ENCODE results near the gene IL24. TPM values are rescaled to one million over a fixed set of nuclear protein-coding genes. Genes with fewer than 3 reads are reported as not detected.

The IL24 gene
- polyA plus RNA-seq, 1 donor from 2014 or later = 43.5 TPM

DNA sequence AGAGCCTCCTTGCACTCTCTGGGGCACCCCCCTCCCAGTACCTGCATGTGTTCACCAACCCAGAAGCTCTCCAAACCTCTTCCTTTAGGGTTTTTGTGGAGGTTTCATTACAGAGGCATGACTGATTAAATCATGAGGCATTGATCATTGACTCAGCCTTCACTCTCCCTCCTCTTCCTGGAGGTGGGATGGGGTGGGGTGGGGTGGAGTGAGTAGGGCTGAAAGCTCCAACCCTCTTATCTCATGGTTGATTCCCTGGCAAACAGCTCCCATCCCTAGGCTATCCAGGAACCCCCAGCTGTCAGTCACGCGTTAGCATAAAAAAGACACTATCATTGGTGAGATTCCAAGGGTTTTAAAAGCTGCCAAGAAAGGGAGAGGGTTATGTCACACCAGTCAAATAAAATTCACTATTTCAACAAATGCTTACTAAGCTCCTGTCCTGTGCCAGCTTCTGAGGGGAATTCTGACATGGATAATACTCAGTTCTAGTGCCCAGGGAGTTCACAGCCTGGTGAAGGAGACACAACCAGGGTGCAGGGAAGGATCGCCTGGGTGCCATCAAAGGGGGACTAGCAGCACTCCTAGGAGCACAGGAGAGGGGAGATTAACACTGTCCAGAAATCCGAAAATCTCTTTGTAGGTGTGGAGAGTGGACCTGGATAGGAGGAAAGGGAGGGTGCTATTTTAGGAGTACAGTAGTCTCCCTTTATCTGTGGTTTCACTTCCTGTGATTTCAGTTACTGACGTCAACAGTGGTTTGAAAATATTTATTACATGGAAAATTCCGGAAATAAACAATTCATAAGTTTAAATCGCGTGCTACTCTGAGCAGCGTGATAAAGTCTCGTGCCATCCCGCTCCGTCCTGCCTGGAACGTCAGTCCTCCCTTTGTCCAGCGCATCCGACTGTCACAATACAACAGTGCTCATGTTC lies 6.8 kb upstream of the IL24 start:
- no peak overlapping the region for H3K27ac Mint-ChIP-seq
- peaks cover 4 to 11% (median 8%) of the 10 kb centered on the region in 3 donors for H3K4me1 Mint-ChIP-seq
- peaks cover 5% of the 10 kb centered on the region for H3K27me3 Mint-ChIP-seq

DNA sequence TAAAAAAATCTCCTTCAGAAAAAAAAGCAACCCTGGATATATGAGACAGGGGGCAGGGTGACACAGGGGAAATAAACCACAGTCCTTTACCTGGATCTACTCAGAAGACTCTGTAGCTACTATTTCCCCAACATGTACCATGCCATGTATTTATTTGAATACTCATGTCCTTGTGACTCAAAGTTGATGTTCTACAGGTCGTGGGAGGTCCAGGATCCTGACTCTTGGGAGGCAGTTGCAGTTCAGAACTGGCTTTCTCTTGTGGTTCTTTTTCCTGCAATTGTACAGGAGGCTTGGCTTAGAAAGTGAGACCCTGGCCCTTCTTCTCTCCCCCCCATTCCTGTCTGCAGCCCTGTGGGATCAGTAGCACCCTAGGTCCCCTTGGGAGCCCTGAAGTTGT lies 5.8 kb upstream of the IL24 start:
- Mint-ChIP-seq H3K9me3 (no peaks in the 10 kb centered on the region), H3K27ac (no peak overlapping the region), H3K4me3 (no peak overlapping the region), H3K27me3 (peaks cover 4% of the 10 kb centered on the region), H3K36me3 (peaks cover 5% of the 10 kb centered on the region), H3K4me1 (peaks cover 4 to 11% (median 8%) of the 10 kb centered on the region in 3 donors)

More for the DNA sequence above, 6.8 kb upstream of the IL24 start:
- H3K9me3 Mint-ChIP-seq = no peaks in the 10 kb centered on the region
- no peak overlapping the region for H3K4me3 Mint-ChIP-seq
- peaks cover 8% of the 10 kb centered on the region for H3K36me3 Mint-ChIP-seq

DNA sequence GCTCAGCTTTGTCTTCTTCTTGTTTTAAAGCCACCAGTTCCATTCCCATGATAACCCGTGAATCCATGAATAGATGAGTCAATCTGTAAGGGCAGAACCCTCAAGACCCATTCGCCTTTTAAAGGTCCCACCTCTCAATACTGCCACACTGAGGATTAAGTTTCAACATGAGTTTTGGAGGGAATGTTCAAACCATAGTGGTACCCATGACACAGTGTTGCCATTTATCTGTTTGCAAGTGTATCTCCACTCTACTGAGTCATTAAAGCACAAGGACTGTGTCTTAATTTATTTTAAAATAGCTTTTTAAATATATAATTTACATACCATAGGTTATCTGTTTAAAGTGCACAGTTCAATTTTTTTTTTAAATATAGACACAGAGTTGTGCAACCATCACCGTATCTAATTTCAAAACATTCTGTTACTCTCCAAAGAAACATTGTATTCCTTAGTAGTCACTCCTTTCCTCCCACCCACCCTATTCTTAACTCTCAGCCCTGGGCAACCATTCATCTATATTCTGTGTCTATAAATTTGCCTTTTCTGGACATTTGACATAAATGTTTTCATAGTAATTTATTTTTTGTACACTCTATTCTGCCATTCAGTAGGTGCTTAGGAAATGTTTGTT lies 4.8 kb upstream of the IL24 start:
- no peaks in the 10 kb centered on the region for H3K9me3 Mint-ChIP-seq
- peaks cover 4 to 11% (median 8%) of the 10 kb centered on the region in 3 donors for H3K4me1 Mint-ChIP-seq
- peaks cover 5% of the 10 kb centered on the region for H3K36me3 Mint-ChIP-seq
- no peak overlapping the region for H3K4me3 Mint-ChIP-seq
- peaks cover 4% of the 10 kb centered on the region for H3K27me3 Mint-ChIP-seq
- no peak overlapping the region for H3K27ac Mint-ChIP-seq

DNA sequence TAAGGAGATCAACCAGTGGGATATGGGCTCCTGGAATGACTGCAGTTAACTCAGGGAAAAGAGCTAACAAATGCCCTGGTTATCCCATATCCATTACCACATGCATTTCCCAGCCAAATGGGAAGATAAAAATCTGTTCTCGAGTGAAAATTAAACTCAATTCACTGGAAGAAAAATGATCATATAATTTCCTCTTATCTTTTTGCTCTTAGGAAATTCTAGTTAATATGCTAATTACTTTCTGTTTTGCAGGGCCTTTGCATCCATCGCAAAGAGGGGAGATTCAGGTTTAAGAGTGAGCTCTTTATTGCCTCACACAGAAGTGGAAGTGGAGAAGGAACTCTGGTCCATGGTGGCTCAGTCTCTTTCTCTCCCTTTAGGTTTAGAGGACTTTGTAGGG lies 3.9 kb upstream of the IL24 start:
- H3K27ac Mint-ChIP-seq = no peak overlapping the region

GRCh38 chr1:206895325-206895724 lies 1.9 kb upstream of the IL24 start:
- Mint-ChIP-seq H3K27me3 (peaks cover 4% of the 10 kb centered on the region), H3K9me3 (no peaks in the 10 kb centered on the region), H3K36me3 (no peaks in the 10 kb centered on the region), H3K4me3 (no peak overlapping the region), H3K4me1 (peaks cover 10 to 13% (median 11%) of the 10 kb centered on the region in 3 donors), H3K27ac (no peak overlapping the region)

More for the DNA sequence above, 3.9 kb upstream of the IL24 start:
- Mint-ChIP-seq H3K4me1 (peaks cover 4 to 11% (median 8%) of the 10 kb centered on the region in 3 donors), H3K4me3 (no peak overlapping the region), H3K36me3 (peaks cover 2% of the 10 kb centered on the region), H3K9me3 (no peaks in the 10 kb centered on the region), H3K27me3 (peaks cover 4% of the 10 kb centered on the region)

GRCh38 chr1:206895837-206896242 lies 1.4 kb upstream of the IL24 start:
- H3K27me3 Mint-ChIP-seq = peaks cover 3% of the 10 kb centered on the region
- H3K4me1 Mint-ChIP-seq = peaks cover 10 to 15% (median 11%) of the 10 kb centered on the region in 3 donors
- no peaks in the 10 kb centered on the region for H3K9me3 Mint-ChIP-seq
- peak overlapping the region in 1 of 3 donors; percentile 48 for H3K27ac Mint-ChIP-seq
- no peaks in the 10 kb centered on the region for H3K36me3 Mint-ChIP-seq
- no peak overlapping the region for H3K4me3 Mint-ChIP-seq

DNA sequence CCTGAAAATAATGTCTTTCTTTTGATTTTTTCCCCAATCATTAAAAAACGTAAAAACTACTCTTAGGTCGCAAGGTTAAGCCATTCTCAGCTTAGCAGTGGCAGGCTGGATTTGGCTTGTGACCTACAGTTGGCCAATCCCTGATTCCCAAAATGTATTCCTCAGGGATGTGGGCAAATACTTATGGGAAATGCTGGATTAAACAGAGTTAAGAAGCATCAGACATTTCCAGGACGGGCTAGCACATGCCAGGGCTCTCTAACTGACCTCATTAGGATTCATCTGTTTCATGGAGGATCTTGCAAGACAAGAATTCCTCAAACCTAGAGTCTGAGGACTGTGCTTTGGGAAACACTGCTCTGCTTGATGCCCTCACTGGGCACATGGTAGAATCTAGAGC lies 982 bp upstream of the IL24 start:
- Mint-ChIP-seq H3K9me3 (no peaks in the 10 kb centered on the region), H3K27ac (peak overlapping the region in 1 of 3 donors; percentile 48), H3K27me3 (peaks cover 2% of the 10 kb centered on the region), H3K36me3 (no peaks in the 10 kb centered on the region), H3K4me1 (peaks cover 6 to 19% (median 10%) of the 10 kb centered on the region in 3 donors), H3K4me3 (no peak overlapping the region)

DNA sequence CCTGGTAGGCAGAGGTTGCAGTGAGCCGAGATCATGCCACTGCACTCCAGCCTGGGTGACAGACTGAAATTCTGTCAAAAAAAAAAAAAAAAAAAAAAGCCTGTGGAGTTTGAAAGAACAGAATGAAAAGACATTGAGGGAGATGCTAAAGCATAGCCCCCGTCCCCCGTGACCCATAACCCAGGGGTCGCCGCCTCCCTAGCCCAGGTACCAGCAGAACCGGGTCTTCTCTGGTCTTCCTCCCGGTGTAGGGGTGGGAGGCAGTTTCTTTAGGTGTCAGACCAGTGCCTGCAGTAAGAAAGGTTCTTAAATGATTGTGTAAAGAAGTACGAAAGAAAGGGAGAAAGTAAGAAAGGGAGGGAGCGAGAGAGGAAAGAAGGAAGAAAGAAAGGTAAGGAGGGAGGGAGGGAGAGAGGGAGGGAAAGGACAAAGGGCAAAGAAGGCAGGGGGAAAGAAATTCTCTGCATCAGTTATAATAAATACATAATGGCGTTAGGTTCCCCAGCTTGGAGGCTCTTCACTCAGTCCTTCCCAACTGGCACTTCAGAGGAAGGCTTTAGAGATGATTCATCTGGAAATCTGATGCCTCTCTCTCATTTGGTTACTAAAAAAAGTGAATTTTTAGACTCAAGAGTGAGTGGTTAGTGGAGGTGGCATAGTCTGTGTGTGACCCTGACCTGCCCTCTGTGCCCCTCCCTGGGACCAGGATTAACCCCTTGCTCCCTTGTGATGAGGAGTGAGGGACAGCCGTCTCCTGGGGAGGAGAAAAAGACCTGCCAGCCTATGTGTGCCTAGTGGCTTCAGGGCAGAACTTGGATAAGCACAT lies 1.1 kb downstream of the IL24 start:
- Mint-ChIP-seq H3K36me3 (no peaks in the 10 kb centered on the region), H3K9me3 (no peaks in the 10 kb centered on the region), H3K27me3 (peaks cover 2% of the 10 kb centered on the region), H3K4me3 (no peak overlapping the region), H3K4me1 (peaks cover 11 to 17% (median 13%) of the 10 kb centered on the region in 3 donors), H3K27ac (no peak overlapping the region)

GRCh38 chr1:206898915-206899431 lies 1.7 kb downstream of the IL24 start:
- H3K4me3 Mint-ChIP-seq = no peak overlapping the region
- no peak overlapping the region for H3K27ac Mint-ChIP-seq
- peaks cover 2% of the 10 kb centered on the region for H3K27me3 Mint-ChIP-seq
- H3K9me3 Mint-ChIP-seq = no peaks in the 10 kb centered on the region
- peaks cover 11 to 20% (median 18%) of the 10 kb centered on the region in 3 donors for H3K4me1 Mint-ChIP-seq
- no peaks in the 10 kb centered on the region for H3K36me3 Mint-ChIP-seq

DNA sequence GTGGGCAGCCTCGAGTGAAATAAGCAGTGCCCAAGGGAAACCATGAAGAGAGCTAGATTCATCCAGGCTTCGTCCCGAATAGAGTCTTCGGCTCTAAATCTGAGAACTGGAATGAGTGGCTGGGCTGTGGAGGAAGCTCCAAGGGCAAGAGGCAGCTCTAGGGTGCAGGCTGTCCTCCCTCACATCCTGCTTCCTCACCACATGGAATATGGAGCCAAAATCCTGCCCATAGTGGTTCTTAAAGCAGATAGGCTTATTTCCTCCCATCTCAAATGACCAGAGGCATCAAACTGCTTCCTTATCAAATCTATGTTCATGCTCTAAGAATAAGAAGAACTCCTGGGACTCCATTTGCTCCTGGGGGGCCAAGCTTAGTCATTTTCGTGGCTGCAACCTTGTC lies 2.5 kb downstream of the IL24 start:
- H3K27ac Mint-ChIP-seq = no peak overlapping the region
- no peaks in the 10 kb centered on the region for H3K9me3 Mint-ChIP-seq
- peaks cover 9 to 23% (median 21%) of the 10 kb centered on the region in 3 donors for H3K4me1 Mint-ChIP-seq
- no peaks in the 10 kb centered on the region for H3K27me3 Mint-ChIP-seq
- no peak overlapping the region for H3K4me3 Mint-ChIP-seq
- peaks cover 2% of the 10 kb centered on the region for H3K36me3 Mint-ChIP-seq

DNA sequence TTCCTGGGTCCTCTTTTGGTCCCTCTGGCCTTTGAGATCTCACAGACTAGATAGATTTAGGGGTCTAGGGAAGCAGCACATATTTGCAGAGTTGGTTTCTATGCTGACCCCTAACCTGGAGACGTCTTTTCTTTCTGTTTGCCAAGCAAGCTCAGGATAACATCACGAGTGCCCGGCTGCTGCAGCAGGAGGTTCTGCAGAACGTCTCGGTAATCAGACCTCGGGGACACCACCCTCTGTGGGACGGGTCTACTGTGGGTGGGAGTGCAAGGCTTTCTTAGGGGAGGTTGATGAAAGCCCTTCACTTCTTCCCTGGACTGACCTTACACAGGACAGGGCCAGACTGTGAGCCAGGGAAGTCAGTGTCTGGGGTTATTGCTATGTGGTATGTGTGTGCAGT lies 2.9 kb downstream of the IL24 start:
- peak overlapping the region in 2 of 3 donors; percentile 73 to 91 for H3K27ac Mint-ChIP-seq
- peaks cover 2% of the 10 kb centered on the region for H3K36me3 Mint-ChIP-seq
- no peaks in the 10 kb centered on the region for H3K9me3 Mint-ChIP-seq
- H3K4me1 Mint-ChIP-seq = peaks cover 14 to 26% (median 25%) of the 10 kb centered on the region in 3 donors
- no peaks in the 10 kb centered on the region for H3K27me3 Mint-ChIP-seq
- H3K4me3 Mint-ChIP-seq = no peak overlapping the region

- peak overlapping the region in 2 of 3 donors; percentile 15 to 67 for H3K27ac Mint-ChIP-seq
- H3K9me3 Mint-ChIP-seq = no peaks in the 10 kb centered on the region
- H3K4me3 Mint-ChIP-seq = no peak overlapping the region
- H3K4me1 Mint-ChIP-seq = peaks cover 27 to 42% (median 40%) of the 10 kb centered on the region in 3 donors
- peaks cover 2% of the 10 kb centered on the region for H3K36me3 Mint-ChIP-seq
- H3K27me3 Mint-ChIP-seq = no peaks in the 10 kb centered on the region
Observed at GRCh38 chr1:206901944-206902343, 4.7 kb downstream of the IL24 start.

DNA sequence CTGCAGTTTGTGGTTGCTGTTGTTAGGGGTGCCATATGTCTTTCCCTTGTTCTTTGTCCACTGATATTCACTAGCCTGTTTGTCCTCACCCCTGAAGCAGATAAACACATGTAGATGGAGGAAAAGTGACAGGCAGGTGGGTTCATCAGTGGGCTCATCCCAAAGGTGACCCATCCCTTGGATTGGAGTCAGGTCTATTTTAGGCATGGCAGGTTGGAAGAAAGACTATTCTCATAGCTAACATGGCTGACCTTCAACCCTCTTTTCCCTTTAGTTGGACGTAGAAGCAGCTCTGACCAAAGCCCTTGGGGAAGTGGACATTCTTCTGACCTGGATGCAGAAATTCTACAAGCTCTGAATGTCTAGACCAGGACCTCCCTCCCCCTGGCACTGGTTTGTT lies 5.5 kb downstream of the IL24 start:
- no peak overlapping the region for H3K4me3 Mint-ChIP-seq
- no peaks in the 10 kb centered on the region for H3K9me3 Mint-ChIP-seq
- peaks cover 2% of the 10 kb centered on the region for H3K36me3 Mint-ChIP-seq
- H3K27ac Mint-ChIP-seq = peak overlapping the region in 1 of 3 donors; percentile 67
- H3K27me3 Mint-ChIP-seq = no peaks in the 10 kb centered on the region
- peaks cover 27 to 42% (median 40%) of the 10 kb centered on the region in 3 donors for H3K4me1 Mint-ChIP-seq

DNA sequence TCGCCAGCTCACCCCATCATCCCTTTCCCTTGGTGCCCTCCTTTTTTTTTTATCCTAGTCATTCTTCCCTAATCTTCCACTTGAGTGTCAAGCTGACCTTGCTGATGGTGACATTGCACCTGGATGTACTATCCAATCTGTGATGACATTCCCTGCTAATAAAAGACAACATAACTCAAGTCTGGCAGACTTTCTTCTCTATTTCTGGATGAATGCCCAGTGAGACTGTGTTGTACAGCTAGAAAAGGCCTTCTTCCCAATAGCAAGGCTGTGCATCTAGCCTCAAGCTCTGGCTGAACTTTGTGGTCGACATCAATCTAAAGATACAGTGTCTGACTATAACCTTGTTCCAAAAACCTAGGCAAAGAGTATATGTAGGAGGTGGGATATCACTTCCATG lies 6.4 kb downstream of the IL24 start:
- Mint-ChIP-seq H3K4me1 (peaks cover 30 to 50% (median 48%) of the 10 kb centered on the region in 3 donors), H3K36me3 (peaks cover 2% of the 10 kb centered on the region)

More for the DNA sequence above, 6.4 kb downstream of the IL24 start:
- Mint-ChIP-seq H3K9me3 (no peaks in the 10 kb centered on the region), H3K4me3 (no peak overlapping the region), H3K27ac (peak overlapping the region in 2 of 3 donors; percentile 25 to 73), H3K27me3 (no peaks in the 10 kb centered on the region)

Measured in IgD-negative memory B cell (primary cell).